ENCODE data around the gene ITGA11. TPM values are rescaled to one million over a fixed set of nuclear protein-coding genes. Genes with fewer than 3 reads are reported as not detected.

The ITGA11 gene
- total and polyA plus RNA-seq, 8 donors = 0.19 to 4.1 (median 0.66) TPM

DNA sequence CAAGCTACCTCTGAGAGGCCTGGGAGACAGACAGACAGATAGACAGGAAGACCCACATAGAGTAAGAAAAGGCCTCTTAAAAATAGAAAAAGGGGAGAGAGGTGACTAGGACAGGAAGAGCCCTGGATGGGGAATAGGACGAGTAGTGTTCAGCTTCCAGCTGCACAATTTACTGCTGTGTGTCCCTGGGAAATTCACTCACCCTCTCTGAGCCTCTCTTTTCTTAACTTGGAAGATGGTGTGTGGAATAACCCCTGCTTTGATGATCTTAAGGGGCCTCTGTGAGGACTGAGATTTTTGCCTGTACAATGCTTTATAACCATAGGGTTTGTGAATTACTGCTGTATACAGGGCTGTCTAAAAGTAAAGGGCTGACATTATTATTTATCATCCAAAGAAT lies 116.9 kb downstream of the ITGA11 start:
- intact Hi-C loops (cut with DNase I) = no loop called here
- peaks cover 4 to 9% (median 7%) of the 10 kb centered on the region in 3 donors for H3K4me1 ChIP-seq
- no peak overlapping the region for H3K4me3 ChIP-seq
- TF ChIP-seq, protein P1, sequence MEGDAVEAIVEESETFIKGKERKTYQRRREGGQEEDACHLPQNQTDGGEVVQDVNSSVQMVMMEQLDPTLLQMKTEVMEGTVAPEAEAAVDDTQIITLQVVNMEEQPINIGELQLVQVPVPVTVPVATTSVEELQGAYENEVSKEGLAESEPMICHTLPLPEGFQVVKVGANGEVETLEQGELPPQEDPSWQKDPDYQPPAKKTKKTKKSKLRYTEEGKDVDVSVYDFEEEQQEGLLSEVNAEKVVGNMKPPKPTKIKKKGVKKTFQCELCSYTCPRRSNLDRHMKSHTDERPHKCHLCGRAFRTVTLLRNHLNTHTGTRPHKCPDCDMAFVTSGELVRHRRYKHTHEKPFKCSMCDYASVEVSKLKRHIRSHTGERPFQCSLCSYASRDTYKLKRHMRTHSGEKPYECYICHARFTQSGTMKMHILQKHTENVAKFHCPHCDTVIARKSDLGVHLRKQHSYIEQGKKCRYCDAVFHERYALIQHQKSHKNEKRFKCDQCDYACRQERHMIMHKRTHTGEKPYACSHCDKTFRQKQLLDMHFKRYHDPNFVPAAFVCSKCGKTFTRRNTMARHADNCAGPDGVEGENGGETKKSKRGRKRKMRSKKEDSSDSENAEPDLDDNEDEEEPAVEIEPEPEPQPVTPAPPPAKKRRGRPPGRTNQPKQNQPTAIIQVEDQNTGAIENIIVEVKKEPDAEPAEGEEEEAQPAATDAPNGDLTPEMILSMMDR (IDR thresholded peaks at IDR 0.05) = no peak
- 87 to 91% methylated on average over 1 of the region's 1 CpG for WGBS, 2 donors
- ATAC-seq (no peak), DNase-seq (no peak), FAIRE-seq (no peak)
- no peaks in the 10 kb centered on the region for H3K36me3 ChIP-seq
- H3K27ac ChIP-seq = no peak overlapping the region
- no peaks in the 10 kb centered on the region for H3K9me3 ChIP-seq
- no peaks in the 10 kb centered on the region for H3K27me3 ChIP-seq

DNA sequence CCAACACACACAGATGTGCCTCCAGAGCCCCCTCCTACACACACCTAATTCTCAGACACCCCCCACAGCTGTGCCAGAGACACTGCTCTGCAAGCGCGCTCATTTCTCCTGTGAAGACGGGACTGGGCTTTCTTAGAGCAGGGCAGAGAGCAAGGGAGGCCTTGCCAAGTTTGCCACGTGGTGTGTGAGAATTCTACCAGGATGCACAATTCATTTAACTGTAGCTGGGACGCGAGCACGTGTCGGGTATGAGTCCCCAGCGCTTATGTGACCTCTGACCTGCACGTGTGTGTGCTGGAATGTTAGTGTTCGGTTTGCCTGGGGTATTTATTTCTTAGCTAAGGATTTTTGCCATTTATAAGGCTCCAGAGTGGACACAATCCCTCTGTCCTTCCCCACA lies 117.4 kb downstream of the ITGA11 start:
- FAIRE-seq (no peak), DNase-seq (peak in 4 of 6 donors; percentile 31 to 58 (median 48)), ATAC-seq (peak; percentile 29 to 52 (median 39))
- TF ChIP-seq, protein P1 (IDR thresholded peaks at IDR 0.05) = no peak
- H3K36me3 ChIP-seq = no peaks in the 10 kb centered on the region
- H3K4me3 ChIP-seq = no peak overlapping the region
- no peaks in the 10 kb centered on the region for H3K27me3 ChIP-seq
- peaks cover 5 to 12% (median 7%) of the 10 kb centered on the region in 3 donors for H3K4me1 ChIP-seq
- H3K9me3 ChIP-seq = no peaks in the 10 kb centered on the region
- no peak overlapping the region for H3K27ac ChIP-seq
- intact Hi-C loops (cut with DNase I) = no loop called here
- 48 to 53% methylated on average over 11 of the region's 11 CpGs for WGBS, 2 donors

DNA sequence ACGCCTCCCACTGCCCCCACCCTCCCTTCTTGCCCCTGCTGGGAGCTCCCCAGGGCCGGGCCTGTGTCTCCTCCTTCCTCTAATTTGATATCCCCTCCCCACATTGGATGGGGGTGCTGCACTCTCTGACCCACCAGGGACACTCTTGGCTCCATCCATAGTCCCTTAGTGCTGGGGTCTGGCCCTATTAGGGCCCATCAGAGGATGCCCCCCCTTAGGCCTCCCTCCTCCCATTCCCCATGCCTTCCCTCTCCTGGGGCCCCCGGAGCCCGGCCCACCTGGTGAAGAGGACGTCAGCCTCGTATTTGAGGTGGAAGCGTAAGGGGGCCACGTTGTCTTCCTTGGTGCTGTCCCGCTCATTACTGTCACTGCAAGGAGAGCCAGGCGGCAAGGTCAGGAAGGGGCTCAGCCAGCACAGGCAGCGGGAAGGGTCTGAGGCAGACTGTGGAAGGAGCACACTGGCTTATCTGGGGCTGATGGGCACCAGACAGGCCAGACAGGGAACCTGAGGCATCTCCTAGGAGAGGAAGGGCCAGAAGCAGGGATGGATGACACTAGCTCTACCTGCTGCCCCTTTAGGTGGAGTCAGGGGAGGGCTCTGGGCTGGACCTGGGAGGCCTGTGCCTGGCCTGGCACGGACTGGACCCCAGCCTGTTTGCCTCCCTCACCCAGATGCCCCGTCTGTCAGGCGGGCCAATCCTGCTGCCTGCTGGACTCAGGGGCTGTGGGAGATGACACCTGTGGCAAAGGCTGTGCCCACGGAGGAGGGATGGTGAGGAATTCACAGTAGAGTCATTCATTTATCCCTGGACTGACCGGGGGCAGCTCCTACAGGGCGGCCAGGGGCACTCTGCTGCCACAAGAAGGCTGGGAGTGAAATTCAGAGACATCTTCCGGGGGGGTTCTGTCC lies 118.2 kb downstream of the ITGA11 start:
- peak in 1 of 6 donors; percentile 44 for DNase-seq
- WGBS, 2 donors = 89 to 92% methylated on average over 18 of the region's 18 CpGs
- no peak for ATAC-seq
- H3K4me3 ChIP-seq = no peak overlapping the region
- TF ChIP-seq, protein P1 (IDR thresholded peaks at IDR 0.05) = no peak
- FAIRE-seq = no peak
- no peaks in the 10 kb centered on the region for H3K9me3 ChIP-seq
- H3K36me3 ChIP-seq = no peaks in the 10 kb centered on the region
- peaks cover 5 to 12% (median 7%) of the 10 kb centered on the region in 3 donors for H3K4me1 ChIP-seq
- no peaks in the 10 kb centered on the region for H3K27me3 ChIP-seq
- intact Hi-C loops (cut with DNase I) = no loop called here
- H3K27ac ChIP-seq = no peak overlapping the region

DNA sequence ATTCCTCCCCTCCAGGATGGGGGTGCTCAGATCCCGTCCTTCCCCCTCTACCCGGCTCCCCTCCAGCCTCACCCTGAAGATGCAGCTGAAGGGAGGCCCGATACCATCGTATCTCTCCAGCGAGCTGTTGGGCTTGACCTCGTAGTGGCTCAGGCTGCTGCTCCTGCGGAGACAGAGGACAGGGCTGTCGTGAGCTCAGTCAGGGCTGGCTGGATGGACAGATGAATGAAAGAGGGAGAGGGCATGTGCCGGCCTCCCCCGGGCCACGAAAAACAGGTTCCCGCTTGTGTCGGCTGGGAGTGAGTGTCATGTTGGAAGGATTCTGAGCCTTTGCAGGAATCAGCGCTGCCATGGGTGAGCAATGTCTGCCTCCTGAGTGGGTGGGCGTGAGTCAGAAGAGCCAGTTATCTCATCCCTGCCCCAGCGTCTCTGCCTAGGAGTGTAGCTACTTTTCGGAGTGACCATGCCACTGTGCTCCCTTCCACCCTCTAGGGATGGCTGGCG lies 119.2 kb downstream of the ITGA11 start:
- Histone ChIP-seq H3K27ac (no peak overlapping the region), H3K36me3 (no peaks in the 10 kb centered on the region), H3K27me3 (no peaks in the 10 kb centered on the region), H3K4me3 (no peak overlapping the region), H3K4me1 (peaks cover 5 to 12% (median 7%) of the 10 kb centered on the region in 3 donors), H3K9me3 (no peaks in the 10 kb centered on the region)
- no peak for FAIRE-seq
- TF ChIP-seq, protein P1 (IDR thresholded peaks at IDR 0.05) = no peak
- peak in 1 of 6 donors; percentile 48 for DNase-seq
- 91 to 95% methylated on average over 18 of the region's 18 CpGs for WGBS, 2 donors
- intact Hi-C loops (cut with DNase I) = no loop called here
- ATAC-seq = no peak
